ENCODE results near the gene SP110. TPM values are rescaled to one million over a fixed set of nuclear protein-coding genes. Genes with fewer than 3 reads are reported as not detected.

SP110 gene
- total and polyA plus RNA-seq, 2 of the 4 experiments (the other 2 are of a cell fraction): 9.3 to 10.2 TPM

- peaks cover 3% of the 10 kb centered on the region; the same call in 1 of the 2 replicates for H3K36me3 ChIP-seq (ENCODE audit: control insufficient read depth, insufficient read depth, low read length)
- no peaks in the 10 kb centered on the region for H3K9me1 ChIP-seq (ENCODE audit: insufficient read depth, low read length)
- H2AK9ac ChIP-seq (replicated peaks; ENCODE audit: low read depth, low read length, poor library complexity): no peak overlapping the region
- no peak overlapping the region for H3K4me3 ChIP-seq (ENCODE audit: insufficient read depth, low read depth, low read length)
- H3K4me2 ChIP-seq (ENCODE audit: low read depth, low read length): no peak overlapping the region
- no peaks in the 10 kb centered on the region for H3K9me3 ChIP-seq (ENCODE audit: control insufficient read depth, insufficient read depth, low read length)
- TF ChIP-seq SMC3 (IDR thresholded peaks at IDR 0.05; ENCODE audit: low read depth, low read length) (no peak), MXI1 (IDR thresholded peaks at IDR 0.05; ENCODE audit: borderline replicate concordance, low read depth, low read length) (no peak), RAD21 (IDR thresholded peaks at IDR 0.05; ENCODE audit: low read length) (no peak), FOS (IDR thresholded peaks at IDR 0.05; ENCODE audit: low read depth, low read length) (no peak), MAZ (IDR thresholded peaks at IDR 0.05; ENCODE audit: borderline replicate concordance, low read depth, low read length) (no peak), RFX5 (IDR thresholded peaks at IDR 0.05; ENCODE audit: low read depth, low read length) (no peak), BHLHE40 (IDR thresholded peaks at IDR 0.05; ENCODE audit: low read depth, low read length) (no peak), ELK1 (IDR thresholded peaks at IDR 0.05; ENCODE audit: borderline replicate concordance, low read depth, low read length) (no peak), NFE2L2 (IDR thresholded peaks at IDR 0.05; ENCODE audit: low read depth, low read length) (no peak), POLR2A (IDR thresholded peaks at IDR 0.05; ENCODE audit: low read depth, low read length) (no peak), RCOR1 (IDR thresholded peaks at IDR 0.05; ENCODE audit: insufficient replicate concordance, low read length) (no peak), CHD1 (IDR thresholded peaks at IDR 0.05; ENCODE audit: low read depth, low read length) (no peak), CTCF (conservative IDR thresholded peaks at IDR 0.05; ENCODE audit: low read depth, low read length) (no peak), MAFK (IDR thresholded peaks at IDR 0.05; ENCODE audit: low read depth, low read length) (no peak), USF2 (IDR thresholded peaks at IDR 0.05; ENCODE audit: low read depth, low read length) (no peak), CEBPB (IDR thresholded peaks at IDR 0.05; ENCODE audit: low read depth, low read length) (no peak)
- intact Hi-C loops (cut with micrococcal nuclease) (loop anchor here (5.0 to 10.0 kb wide), 2 partner anchors 241 to 358 kb away; partner anchors contain the start of genes FBXO36 and TRIP12), dilution Hi-C loops (cut with HindIII; ENCODE audit: low sequenced_read_pairs, unreplicated experiment) (no loop called here), in situ Hi-C loops (cut with MboI; ENCODE audit: low sequenced_read_pairs) (loop anchor here (5.0 to 25.0 kb wide), 2 partner anchors 156 to 351 kb away; no protein-coding TSS in a partner anchor)
- H3K4me1 ChIP-seq (ENCODE audit: control insufficient read depth, insufficient read depth, low read length): no peaks in the 10 kb centered on the region
- ChIA-PET POLR2A (ENCODE audit: unreplicated experiment) (no interaction called here), CTCF (no interaction called here)
- no peak overlapping the region for H3K23ac ChIP-seq (ENCODE audit: low read depth, low read length)
- no TSS peak for BruUV-seq (replicated peaks)
- no peak overlapping the region for H2BK15ac ChIP-seq (ENCODE audit: low read depth, low read length)
- no peak for ATAC-seq (ENCODE audit: low read depth)
- H4K8ac ChIP-seq (ENCODE audit: low read depth in 2 of 2, low read length in 2 of 2): no peak overlapping the region
- H4K20me1 ChIP-seq (ENCODE audit: insufficient read depth, low read length): no peaks in the 10 kb centered on the region
- H3K27ac ChIP-seq (ENCODE audit: insufficient read depth, low read length): no peak overlapping the region
- H2BK20ac ChIP-seq (ENCODE audit: low read depth, low read length): no peak overlapping the region
- WGBS, 2 experiments (ENCODE audit: extremely low coverage in 2 of 2, insufficient read length in 1 of 2): 40% methylated on average over 1 of the region's 5 CpGs; no CpG with 5 or more reads in 1 of the 2 experiments
- H3K56ac ChIP-seq (ENCODE audit: extremely low read depth, insufficient read depth, low read length): no peak overlapping the region
- DNase-seq: no peak
- H3K14ac ChIP-seq (replicated peaks; ENCODE audit: low read depth, low read length): no peak overlapping the region
- H2BK5ac ChIP-seq (ENCODE audit: low read depth, low read length, poor library complexity, severe bottlenecking): no peak overlapping the region
- H2AK5ac ChIP-seq (ENCODE audit: low read depth, low read length): no peak overlapping the region
- no peak overlapping the region for H2BK120ac ChIP-seq (ENCODE audit: low read depth, low read length)
- no peak overlapping the region for H3K4ac ChIP-seq (ENCODE audit: low read depth, low read length)
- no peak overlapping the region for H3K18ac ChIP-seq (ENCODE audit: low read depth, low read length)
- H4K91ac ChIP-seq (ENCODE audit: insufficient read depth, low read depth, low read length): no peak overlapping the region
- H3K27me3 ChIP-seq (ENCODE audit: control insufficient read depth, insufficient read depth, low read length): no peaks in the 10 kb centered on the region
- H2AFZ ChIP-seq (replicated peaks; ENCODE audit: low read length, poor library complexity): no peak overlapping the region
- H4K5ac ChIP-seq (ENCODE audit: low read depth, low read length): no peak overlapping the region
- H3K79me1 ChIP-seq (ENCODE audit: low read depth in 1 of 2, low read length in 2 of 2): no peaks in the 10 kb centered on the region
- no peak overlapping the region for H3K9ac ChIP-seq (ENCODE audit: low read depth, low read length)
These were observed 56.8 kb downstream of the SP110 start for GRCh38 chr2:230162981-230163380.
